AG08396 (cell line): ENCODE results near the gene BABAM2.

Experiments used
- DNase-seq: peaks from one replicate; pipeline ENCODE4 v3.0.0; 2012; ENCODE audit warnings: low spot score, mixed read lengths

The BABAM2 gene

DNA sequence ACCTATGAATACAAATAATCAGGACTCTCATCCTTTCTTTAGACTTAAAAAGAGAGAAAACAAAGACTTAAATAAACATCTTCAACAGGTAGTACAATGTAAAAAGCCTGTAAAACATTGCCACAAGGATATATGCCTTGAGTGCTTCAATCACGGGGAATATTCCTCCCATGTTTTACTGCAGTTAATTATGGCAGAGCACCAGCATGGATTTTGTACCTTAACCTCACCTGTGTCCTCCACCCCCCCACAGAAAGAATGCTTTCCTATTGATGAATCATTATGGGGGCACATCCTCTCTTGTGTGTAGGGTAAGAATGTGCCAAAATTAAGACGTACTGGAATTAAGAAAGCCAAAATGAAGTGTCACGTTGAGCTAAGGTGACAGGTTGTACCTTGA is 312.2 kb downstream of the BABAM2 start:
- no peak for DNase-seq

DNA sequence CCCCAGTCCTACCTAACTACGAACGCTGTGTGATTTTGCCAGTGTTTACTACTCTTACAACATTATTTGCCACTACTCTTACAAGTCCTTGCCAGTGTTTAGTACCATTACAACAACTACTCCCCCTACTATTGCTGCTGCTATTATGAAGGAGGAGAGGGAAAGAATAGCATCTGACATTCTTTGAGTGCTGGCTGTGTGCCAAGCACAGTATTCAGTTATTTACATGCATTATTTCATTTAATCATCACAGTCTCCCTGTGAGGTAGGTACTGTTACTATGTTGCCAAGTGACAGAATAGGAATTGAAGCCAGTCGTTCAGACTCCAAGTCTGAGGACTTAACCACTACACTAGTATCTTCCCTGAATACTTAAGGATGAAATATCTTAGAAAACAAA is 316.2 kb downstream of the BABAM2 start:
- DNase-seq, result no peak

DNA sequence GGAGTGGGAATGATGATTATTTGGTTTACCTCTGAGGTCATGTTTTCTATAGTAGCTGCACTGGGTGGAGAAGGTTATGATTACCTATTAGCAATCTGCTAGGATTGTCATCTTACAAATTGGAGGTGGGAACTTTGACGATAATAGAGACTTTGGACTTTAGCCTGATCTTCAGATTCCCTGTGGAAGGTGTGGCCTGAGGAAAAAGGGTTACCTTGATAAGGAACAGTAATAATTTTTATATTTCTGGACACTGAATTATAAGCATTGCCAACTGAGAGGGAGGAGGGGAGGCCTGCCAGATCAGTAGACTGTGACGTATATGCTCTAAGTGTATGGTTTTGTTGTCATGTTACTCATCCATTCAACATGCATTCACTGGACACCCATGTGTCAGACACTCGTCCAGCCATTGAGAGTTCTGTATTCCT is 318.7 kb downstream of the BABAM2 start:
- DNase-seq, result no peak

DNA sequence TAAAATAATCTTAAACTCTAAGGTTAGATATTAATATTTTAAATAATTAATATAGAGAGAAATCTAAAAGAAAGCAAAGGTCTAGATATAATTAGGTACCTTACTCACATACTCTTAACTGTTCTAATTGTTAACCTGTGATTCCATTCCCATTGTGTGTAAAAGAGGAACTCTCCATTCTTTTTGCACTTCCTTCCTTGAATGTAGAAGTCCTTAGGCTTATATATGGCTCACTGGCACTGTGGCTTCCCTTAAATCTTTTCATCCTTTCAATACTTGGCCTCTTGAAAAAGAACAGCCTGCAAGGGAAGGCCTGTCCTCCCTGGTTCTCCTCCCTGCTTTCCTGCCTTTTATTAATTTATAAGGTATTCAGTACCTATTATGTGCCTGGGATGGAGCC is 319.3 kb downstream of the BABAM2 start:
- DNase-seq, result no peak

DNA sequence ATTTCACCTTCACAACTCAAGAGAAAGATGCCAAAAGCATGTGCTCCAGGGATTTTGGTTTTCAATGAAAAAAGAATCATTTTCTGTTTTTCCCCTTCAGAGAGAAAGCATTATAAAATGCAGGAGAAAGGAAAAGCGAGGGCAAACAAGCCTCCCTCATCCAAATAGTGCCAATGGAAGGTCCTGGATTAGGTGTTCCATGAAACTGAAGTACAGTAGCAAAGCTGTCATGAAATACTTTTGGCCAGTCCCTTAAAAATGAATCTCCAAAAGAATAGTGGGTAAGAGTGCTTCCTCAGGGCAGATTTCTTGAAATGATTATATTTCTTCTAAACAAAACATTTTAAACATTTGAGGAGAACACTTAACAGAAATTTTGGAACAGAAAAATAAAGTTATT is 320.0 kb downstream of the BABAM2 start:
- DNase-seq, result no peak

DNA sequence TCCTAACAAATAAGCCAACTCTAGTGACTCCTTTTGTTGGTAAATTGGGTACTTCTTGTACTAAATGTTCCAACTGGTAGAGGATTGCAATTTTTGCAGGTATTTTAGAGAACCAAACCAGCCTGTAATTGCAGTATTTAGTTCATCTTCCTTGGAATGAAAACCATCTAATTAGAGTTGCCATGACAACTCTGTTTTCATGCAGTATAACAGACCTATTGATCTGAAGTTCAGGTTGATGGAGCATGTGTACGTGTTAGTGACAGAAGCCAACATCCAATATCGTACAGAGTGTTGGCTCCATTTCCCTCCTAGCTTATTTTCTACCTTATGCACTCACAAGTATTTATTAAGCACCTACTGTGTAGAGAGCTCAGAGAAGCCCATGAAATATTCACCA is 325.8 kb downstream of the BABAM2 start:
- DNase-seq, result no peak

DNA sequence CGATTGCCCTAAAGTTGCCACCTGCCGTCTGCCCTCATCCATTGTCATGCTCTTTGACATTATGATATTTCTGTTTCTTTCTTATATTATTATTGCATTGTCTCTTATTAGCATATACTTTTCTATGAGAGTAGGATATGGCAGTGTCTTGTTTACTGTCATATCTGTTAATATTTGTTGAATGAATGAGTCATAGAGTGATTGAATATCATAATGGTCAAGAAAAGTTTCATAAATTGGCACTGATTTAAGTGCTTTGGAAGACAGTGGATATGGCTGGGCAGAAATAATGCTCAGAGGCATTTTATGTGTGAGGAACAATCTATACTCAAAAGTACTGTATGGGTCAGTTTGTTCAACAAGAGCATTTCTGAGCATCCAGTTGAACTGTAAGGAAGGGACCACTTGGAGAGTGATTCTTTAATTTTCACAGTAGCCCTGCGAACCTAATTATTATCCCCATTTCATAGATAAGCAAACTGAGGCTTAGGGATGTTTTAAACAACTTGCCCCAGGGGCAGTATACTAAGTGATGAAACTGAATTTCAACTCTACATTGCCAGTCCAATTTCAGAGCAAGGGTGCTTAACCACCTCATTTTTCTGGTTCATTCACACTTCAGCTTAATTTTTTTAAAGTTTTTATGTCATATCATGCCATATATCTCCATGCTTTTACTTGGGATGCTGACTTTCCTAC is 326.7 kb downstream of the BABAM2 start:
- no peak for DNase-seq

DNA sequence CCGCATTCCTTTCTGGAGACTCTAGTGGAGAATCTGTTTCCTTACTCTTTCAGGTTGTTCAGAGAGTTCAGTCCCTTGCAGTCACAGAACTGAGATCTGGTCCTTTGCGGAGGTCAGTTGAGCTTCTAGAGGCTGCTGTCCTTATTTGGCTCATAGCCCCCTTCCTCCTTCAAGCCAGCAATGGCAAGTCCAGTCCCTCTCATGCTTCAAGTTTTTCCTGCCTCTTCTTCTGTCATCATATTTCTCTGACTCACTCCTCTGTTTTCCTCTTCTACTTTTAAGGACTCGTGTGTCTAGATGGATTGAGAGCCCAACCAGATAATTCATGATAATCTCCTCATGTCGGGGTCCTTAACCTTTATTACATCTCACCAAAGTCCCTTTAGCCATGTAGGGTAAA is 328.6 kb downstream of the BABAM2 start:
- no peak for DNase-seq

DNA sequence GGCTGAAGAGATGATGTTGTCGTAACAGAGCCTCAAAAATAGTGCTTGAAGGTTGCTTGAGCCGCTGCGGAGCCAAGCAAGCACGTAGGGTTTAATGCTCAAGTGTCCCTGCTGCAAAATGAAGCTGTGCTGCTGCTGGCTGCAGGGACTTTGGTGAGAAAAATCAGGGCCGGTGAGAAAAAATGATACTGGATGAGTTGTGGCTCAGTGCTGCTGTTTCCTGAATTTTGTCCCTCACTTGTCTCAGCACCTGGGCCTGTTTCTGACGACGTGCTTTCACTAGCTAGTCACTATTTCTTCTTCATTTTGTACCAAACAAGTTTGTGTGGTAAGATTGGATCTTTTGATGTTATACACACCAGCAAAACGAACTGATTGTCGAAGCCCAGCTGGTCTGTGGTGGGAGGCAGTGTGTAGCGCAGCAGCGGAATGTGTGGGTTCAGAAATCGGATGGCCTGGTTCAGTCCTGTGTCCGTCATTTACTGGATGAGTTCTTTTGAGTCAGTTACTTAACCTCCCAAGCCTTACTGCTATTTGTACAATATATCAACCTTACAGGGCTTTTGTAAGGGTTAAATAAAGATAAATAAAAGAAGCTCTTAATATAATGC is 329.3 kb downstream of the BABAM2 start:
- no peak for DNase-seq

DNA sequence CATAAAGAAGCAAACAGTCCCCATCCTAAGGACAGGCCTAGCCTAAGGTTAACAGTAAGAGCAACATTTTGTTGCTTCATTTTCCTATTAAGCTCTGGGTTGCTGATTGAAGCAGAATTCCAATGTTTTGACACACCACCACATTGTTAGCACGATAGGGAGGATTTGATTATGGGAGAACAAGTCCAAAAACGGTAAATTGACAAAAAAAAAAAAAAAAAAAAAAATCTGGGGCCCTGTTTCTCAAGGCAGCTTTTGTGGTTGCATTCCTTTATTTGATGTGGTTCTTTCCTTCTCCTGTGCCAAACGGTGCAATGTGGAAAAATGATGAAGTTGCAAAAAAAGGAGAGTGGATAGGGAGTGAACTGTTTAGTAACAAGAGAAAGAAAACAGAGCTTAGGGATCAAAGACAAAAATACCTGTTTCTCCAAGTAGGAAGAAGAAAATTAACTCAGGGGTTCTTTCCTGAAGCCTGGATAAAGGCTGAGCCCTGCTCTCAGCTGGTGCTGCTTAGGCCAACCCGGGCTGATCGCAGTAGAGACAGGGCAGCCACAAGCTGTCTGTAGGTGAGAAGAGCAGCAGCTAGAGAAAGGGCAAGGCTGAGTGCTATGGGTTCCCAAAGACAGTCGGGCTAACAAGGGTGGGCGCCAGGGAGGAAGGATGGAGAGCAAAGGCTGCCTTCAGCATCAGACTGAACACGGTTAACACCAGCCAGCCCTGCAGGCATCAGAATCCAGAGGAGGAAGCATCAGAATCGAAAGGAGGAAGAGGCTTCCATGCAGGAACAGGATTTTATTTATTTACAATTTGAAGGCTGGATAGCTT is 334.3 kb downstream of the BABAM2 start:
- DNase-seq, result peak; percentile 70

DNA sequence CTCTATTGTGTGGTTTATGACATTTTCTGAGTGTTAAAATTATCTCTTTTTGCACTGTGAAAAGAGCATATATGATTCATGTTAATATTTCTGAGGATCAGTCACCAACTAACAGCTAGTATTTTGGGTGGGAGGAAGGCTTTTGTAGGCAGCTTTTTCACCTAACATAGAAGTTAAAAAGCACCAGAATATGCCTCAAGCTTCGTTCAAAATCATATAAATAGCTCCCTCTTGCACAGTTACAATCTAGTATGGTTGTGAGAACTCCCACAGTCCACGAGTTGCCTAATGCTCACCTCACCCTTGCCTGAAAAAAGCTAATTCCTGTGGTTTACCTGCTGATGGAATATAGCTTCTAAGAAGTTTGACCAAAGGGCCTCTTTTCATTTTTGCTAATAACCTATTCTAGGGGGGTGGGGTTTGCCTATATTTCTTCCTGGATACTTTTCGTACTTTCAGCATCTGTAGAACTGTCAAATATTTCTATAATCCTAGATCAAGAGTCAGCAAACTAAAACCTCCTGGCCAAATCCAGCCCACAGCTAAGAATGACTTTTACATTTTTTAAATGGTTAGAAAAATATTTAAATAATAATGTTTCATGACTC is 335.0 kb downstream of the BABAM2 start:
- no peak for DNase-seq

DNA sequence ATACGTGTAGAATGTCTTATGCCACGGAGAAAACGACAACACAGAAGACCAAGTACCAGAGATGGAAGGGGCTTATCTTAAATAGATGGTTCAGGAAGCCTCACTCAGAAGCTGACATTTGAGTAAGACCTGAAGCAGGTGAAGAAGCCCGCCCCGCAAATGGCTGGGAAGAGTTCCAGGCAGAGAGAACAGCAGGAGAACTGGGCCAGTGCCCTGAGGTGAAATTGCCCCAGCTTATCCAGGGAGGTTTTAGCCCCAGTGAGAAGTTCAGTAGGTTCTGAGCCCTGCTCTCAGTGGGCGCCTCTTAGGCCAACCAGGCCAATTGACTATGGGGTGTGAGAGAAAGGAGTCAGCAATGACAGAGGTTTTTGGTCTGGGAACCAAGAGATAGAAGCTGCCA is 336.0 kb downstream of the BABAM2 start:
- DNase-seq, result no peak

DNA sequence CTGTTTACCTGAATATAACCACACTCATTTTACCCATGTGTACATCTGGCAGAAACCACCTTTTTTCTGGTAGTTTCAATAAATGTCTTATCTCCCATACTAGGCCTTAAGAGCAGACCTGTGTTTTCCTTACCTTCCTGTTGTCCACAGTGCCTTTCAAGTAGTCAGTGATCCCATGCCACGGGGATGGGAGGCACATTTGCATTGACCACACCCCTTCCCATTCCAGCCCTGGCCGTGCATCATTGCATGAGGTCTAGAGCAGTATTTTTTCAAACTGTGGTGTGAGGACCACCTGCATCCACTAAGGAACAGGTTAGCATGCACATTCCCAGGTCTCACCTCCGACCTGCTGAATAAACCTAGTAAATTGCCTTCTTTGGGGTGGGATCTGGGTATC is 337.0 kb downstream of the BABAM2 start:
- DNase-seq, result no peak

DNA sequence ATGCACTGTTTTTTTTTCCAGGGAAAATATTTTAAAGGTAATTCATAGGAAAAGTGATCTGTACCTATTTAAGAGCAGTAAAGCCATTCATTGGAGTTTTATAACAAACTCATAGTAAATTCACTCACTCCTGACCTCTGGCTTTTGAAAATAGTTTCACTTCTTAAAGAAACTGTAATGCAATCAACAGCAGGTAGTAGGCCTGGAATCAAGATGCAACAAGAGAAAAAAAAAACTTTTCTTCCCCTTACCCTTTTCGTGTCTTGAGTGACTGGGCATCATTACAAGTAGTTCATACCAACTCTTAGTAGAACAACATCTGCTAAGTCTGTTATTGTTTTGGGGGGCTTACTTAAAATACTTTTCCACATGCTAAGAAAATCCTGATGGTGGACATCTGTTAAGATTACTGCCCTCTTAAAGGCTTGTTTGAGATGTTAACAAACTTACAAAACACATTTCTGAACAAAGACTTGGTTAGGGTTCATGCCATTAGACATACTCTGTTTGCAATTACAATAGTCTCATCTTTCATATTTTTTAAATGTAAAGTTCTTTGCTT is 338.0 kb downstream of the BABAM2 start:
- no peak for DNase-seq

DNA sequence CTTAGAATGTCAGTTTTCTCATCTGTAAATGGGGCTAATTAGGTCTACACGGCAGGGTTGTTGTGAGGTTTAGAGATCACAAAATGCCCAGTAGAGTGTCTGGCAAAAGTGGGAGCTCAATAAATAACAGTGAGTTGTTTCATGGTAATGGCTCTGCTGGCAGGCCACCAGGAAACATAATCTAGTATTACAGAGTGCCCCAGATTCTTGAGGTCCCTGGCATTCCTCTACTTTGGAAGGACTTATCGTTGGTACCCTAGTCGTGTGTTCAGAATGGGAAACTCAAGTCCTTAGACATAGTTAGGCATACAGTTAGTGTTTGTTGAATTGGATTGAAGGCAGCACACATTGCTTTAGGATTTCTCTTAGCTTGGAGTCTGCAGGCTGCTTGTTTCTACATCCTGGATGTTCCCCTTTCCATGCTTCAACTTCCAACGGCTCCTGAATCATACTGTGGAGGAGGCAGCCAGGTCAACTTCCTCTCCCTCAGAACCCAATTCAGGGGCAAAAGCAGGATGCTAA is 340.6 kb downstream of the BABAM2 start:
- no peak for DNase-seq

DNA sequence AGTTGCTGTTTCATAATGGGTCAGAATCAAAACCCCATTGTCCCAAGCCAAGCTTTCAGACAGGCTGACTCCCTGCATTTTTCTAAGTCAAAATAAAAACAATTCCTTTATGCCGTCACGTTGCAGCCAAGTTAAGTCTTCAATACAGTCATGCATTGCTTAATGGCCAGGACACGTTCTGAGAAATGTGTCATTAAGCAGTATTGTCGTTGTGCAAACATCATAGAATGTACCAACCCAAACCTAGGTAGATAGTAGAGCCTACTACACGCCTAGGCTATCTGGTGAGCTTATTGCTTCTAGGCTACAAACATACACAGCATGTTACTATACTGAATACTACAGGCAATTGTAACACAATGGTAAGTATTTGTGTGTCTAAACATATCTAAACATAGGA is 341.8 kb downstream of the BABAM2 start:
- DNase-seq, result no peak

DNA sequence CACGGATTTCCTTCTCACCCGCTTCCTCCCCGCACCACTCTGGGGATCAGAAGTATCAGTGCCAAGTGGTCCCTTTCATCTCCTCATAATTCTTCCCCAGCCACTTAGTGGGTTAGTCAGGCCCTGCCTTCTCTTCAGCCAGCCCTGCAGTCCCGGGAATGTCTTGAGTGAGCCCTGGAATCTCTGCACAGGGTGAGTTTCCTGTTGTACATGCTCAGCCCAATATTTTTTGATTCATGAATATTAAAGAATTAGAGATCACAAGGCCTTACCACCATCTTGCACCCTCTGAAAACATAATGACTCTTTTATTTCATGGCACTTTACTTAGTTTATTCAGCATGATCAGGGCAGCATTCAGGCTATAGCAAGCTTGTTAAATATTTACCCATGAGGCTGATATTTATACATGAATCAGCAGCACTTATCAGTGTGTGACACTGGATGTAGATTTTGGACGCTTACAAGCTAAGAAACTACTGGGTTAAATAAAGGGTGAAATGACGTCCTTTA is 342.7 kb downstream of the BABAM2 start:
- DNase-seq, result peak; percentile 9

DNA sequence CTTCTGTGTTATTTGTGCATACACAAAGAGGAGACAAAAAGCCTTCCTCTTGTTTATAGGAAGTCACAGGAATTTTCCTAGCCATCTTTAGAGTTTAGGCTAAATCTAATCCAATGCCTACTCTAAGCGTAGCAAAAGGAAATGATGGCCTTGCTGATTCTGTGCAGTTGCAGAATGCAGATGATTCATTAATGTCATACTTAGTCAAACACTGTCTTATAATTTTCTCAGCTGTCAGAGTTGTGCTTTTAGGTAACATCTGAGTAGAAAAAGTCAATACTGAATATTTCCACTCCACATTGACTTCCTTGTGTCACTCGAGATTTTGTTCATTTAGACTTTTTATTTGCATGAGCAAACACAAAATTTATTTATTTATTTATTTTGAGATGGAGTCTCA is 344.3 kb downstream of the BABAM2 start:
- DNase-seq, result no peak

DNA sequence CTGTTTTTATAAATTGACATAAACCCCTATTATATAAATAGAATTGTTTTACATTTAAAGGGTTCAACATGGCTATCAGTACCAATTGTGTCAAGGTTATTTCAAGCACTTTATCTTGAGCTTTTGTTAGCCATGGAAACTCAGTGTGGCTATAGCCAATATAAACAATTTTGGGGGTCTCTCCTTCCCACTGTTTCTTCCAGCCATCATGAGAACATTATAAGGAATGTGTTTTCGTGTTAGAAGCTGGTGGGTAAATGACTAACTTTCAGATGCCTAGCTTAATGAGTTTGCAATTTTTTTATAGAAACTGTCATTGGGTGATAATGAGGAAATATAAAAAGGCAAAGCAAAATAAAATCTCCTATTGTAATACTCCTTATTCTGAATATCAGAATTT is 348.7 kb downstream of the BABAM2 start:
- no peak for DNase-seq

DNA sequence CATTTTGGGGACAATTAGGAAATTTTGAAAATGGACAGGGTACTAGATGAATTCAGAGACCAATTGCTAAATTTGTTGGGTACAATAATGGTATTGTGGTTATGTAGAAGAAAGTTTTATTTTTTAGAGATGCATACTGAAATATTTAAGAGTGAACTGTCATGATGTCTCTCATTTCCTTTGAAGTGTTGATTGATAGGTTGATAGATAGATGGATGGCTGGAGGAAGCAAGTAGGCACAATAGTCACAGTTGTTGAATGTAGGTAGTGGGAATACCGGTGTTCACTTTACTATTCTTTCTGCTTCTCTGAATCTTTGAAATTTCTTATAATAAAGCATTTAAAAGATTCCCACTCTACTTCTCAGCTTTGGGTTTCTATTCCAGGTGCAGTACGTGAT is 350.4 kb downstream of the BABAM2 start:
- no peak for DNase-seq

DNA sequence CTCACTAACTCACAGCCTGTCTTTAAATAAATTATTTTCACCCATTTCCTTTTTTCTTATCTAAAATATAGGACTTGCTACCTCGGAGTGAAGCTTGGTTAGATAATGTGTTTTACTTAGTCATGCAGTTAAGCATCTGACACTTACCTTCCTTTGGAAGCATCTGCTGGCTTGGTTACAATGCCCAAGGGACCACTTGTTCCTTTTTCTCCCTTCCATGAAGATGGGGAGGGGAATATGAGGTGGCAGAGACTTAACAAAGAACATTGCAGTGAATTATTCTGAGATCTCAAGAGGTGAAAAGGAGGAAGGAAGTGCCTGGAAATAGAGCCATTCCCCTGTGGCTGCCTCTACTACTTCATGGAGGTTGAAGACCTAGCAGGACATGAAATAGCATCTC is 356.8 kb downstream of the BABAM2 start:
- DNase-seq, result no peak

DNA sequence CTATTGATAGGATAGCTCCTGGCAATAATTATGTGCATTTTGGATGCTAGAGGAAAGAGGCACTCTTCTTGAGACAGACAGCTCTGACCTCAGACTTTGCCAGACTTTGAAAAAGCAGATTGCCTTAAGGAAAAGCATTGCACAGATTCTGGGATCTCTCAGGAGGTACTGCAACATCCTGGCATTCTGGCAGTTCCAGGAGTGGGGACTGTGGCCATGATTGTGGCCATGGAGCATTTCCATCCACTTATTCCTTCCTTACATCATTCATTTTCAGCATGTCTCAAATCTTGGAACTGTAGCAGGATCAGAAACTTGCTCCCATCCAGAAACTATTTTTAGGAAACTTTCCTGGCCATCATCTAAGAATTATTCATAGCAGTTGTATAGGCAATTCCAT is 357.2 kb downstream of the BABAM2 start:
- no peak for DNase-seq
